CD4-positive, alpha-beta T cell treated with Interleukin-10 for 1 hour (primary cell): ENCODE results near the gene EIF6.

ENCODE experiments used
- DNase-seq: peaks from one replicate; pipeline ENCODE4 v3.0.0-alpha.2; 2020

EIF6 gene

GRCh38 chr20:35293303-35294292 is 9.0 kb upstream of the EIF6 start:
- DNase-seq = no peak

- DNase-seq = no peak
Measured at GRCh38 chr20:35292504-35293285, 8.1 kb upstream of the EIF6 start.

DNA sequence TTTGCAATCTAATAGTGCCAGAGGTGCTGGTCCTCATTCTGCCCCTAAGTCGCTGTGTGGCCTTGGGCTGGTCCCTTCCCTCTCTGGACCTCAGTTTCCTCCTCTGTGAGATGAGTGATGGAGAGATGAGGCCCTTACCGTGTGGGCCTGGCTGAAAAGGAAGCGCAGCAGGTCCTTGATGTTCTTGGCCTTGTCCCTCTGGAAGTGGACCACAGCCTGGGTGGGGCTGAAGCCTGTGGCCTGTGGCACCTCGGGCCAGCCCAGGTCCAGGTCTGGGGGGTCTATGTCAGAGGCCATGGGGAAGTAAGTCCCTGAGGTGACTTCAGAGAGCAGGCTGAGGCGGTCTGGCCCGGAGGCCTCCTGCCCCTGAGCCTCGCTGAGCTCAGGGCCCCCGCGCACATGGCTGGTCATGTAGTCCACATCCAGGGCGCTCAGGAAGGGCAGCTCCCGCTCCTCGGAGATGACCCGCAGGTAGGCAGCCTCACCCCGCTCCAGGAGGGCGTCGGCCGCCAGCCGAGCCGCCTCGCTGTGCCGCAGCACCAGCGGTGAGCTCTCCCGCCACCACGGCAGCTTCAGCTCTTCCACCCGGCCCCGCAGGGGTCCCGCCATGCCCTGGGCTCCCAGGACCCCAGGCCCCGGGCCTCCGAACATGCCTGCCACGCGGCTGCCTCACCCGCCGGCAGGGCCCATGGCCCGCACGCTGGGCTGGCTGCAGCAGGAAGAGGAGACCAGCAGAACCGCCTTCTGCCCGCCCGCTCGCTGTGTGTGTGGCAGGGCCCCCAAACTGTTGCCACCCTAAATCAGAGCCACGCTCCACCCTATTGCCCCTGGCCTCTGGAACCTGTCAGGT is 7.3 kb upstream of the EIF6 start, which contains the start of gene FAM83C:
Gene FAM83C (minus strand): TSS at position 772 of the 850 bp plus-strand sequence. CDS start 121 bp downstream, at position 651.
- DNase-seq = no peak

GRCh38 chr20:35290887-35291417 is 6.4 kb upstream of the EIF6 start:
- no peak for DNase-seq

DNA sequence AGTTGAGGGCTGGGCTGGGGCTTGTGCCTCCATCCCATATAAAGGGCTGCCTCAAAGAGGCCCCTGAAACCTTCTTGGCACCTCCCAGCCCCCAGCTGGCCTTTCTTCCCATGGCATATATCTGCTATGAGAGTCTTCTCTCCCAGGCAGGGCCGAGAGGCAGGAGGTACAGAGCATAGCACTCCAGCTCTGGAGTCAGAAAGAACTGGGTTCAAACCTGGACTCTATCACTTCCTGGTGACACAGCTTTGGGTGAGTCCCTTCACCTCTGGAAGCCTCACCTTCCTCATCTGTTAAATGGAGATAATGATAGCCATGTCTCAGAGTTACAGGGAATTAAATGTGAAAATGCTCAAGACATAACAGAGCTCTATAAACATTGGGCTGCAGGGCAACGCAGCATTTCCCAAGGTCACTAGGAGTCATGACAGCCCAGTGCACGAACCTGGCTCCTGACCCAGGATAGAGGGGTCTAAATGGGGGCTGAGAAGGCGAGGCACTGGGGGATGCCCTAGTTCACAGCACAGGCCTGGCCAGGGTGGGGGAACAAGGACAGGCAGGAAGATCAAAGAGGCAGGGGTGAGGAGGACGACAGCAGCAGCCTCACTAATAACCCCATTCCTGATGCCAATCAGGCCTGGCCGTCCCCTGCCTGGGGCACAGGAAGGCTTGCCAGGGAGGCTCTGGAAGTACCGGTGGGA is 5.8 kb upstream of the EIF6 start:
- DNase-seq = no peak

DNA sequence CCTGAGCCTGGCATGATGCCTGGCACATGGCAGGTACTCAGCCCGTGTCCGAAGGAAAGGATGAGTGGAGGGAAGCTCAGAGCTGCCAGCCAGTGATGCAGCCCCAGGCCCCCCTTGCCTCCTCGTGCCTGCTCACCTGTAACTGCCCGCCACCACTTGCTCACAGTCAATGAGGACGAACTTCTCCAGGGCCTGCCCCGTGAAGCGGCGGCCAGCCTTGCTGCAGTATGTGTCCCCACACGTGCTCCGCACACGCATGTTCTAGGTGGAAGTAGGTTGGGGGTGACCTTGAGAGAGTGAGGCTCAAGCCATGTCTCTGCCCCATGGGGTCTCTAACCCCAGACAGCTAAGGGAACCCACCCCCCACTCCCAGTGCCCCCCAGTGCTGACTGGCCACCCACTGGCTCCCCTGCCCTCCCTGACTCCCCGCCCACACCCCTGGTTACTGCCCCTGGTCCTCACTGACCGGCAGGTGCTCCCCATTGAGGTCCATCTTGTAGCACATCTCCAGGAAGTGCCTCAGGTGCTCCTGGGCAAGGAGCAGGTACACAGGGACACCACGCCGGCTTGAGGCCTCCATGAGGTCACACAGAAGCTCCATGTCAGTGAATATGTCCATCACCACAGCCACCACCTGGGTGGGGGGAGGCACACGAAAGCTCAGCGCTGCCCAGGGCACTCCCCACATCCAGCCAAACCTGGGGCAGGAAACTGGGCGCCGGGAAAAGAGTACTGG is 3.9 kb upstream of the EIF6 start:
- no peak for DNase-seq

- no peak for DNase-seq
Measured at GRCh38 chr20:35287509-35288324, 3.1 kb upstream of the EIF6 start.

GRCh38 chr20:35286899-35287508 is 2.4 kb upstream of the EIF6 start:
- no peak for DNase-seq

- no peak for DNase-seq
Measured at GRCh38 chr20:35286077-35286898, 1.7 kb upstream of the EIF6 start.

GRCh38 chr20:35285806-35286076 is 1.2 kb upstream of the EIF6 start:
- no peak for DNase-seq

GRCh38 chr20:35284992-35285805 is 627 bp upstream of the EIF6 start:
- no peak for DNase-seq

DNA sequence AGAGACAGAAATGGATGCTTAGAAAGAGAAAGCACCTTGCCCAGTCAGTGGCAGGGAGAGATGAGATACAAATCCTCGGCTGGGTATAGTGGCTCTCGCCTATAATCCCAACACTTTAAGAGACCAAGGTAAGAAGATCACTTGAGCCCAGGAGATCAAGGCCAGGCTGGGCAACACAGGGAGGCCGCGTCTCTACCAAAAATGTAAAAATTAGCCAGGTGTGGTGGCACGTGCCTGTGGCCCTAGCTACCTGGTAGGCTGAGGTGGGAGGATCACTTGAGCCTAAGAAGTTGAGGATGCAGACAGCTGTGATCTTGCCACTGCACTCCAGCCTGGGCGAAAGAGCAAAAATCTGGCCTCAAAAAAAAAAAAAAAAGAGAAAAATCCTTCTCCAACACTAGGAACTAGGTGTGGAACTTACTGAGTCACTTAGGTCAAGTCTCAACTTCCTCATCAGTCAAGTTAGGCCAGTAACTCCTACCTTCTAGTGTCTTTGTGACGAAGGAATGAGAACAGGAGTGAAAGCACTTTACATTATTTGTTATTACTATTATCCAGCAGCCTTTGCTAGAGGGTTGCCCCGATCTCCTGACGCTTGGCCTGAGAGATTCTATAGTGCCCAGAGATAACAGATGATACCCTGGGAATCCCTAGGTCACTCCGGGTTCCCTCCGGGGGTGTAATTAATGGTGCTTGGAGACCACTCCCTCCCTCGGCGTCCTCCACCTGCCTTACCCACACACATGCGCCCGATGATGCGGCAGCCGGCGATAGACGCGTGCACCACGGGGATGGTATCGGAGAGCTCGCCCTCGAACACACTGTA is 918 bp downstream of the EIF6 start:
- no peak for DNase-seq

DNA sequence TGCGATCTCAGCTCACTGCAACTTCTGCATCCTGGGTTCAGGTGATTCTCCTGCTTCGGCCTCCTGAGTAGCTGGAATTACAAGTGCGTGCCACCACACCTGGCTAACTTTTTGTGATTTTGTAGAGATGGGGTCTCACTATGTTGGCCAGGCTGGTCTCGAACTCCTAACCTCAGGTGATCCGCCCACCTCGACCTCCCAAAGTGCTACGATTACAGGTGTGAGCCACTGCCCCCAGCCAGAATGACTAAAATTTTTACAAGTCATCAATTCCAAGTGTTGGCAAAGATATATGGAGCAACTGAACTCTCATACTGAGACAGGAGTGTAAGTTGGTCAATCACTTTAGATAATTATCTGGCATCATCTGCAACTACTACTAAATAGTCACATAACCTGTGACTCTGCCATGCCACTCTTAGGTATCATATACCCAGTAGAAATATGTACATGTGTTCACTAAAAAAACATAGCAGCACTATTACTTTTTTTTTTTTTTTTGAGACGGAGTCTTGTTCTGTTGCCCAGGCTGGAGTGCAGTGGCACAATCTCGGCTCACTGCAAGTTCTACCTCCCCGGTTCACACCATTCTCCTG is 3.0 kb downstream of the EIF6 start:
- DNase-seq = no peak

- DNase-seq = no peak
Measured at GRCh38 chr20:35280523-35280922, 4.0 kb downstream of the EIF6 start.

DNA sequence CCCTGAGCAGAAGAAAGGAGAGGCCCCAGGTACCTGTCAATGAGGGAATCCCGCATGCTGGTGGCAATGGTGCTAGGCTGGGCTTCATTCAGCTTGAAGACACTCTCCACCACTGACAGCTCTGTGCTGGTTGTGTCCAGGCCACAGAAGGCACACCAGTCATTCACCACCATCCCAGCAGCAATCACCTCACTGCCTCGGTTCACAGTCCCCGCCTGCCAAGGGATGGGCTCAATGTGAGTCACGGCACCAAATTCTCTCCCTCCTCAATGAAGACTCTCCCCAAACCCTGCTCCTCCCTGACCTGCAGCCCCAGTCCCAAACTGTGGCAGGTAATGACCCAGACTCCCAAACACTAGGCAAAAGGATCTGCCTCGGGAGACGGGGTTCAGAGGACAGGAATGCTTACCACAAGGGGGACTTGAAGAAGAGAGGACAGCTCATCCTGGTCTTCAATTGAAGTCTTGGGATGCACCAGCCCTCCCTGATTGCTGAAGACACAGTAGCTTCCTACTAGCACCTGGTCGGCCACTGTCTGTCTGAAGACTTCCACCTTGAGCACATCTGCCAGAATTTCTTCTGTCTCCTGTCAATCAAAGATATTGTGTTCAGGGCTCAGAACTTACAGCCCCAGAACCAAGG is 4.9 kb downstream of the EIF6 start:
- DNase-seq = no peak

DNA sequence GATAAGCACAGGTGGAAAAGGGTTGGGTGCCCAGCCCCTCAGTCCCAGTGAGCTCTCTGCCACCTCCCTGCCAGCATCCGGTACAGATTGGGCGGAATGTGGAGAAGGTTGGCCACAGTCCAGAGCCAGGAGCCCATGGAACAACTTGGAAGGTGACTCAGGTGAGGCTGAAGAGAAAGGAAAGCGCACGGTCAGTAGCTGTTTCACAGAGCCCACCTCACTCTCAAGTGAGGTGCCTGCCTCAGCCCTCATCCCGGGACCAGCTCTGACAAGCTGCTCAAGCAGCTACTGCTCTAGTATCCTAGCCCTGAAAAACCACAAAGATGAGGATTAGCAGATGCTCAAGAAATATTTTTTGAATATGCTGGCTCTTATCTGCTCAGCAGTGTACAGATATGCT is 5.5 kb downstream of the EIF6 start:
- no peak for DNase-seq
